Esophagus squamous epithelium (tissue), 4 donors: ENCODE data around the gene FBXL7.

ENCODE experiments used
- POLR2A ChIP-seq, 4 donors: fragments of 450-650 bp; IDR thresholded peaks; one replicate each; pipeline ENCODE4 v1.6.1; 2017; ENCODE audit warnings: antibody characterized with exemption in 4 of 4, mild to moderate bottlenecking in 4 of 4, moderate library complexity in 3 of 4
- TF ChIP-seq, protein P1 (sequence below), 6 experiments: fragments of 450-650 bp in 4 of 6; fragments of 200-600 bp in 2 of 6; sonication (generic) in 2 of 6; IDR thresholded peaks; one replicate each; pipeline ENCODE4 v1.5.1; 2016 to 2019; ENCODE audit warnings: antibody characterized with exemption in 6 of 6, mild to moderate bottlenecking in 4 of 6, moderate library complexity in 4 of 6

DNA sequence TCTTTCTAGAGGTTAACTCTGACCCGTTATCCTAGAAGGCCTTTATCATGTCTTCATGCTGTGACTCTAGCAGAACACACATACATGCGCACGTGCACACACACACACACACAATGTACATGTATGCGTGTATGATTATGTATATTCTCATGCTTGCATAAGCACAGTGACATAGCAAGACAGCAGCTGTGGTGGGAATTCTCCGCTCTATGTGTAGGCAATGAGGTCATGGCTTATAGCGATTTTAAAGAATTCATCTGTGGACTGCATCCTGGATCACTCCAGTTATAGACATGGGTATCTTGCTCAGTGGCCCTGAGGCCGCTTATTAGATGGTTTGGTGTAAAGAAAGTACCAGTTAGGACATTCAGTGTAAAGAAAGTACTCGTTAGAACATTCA, 106.2 kb downstream of the FBXL7 start:
- TF ChIP-seq POLR2A (IDR thresholded peaks at IDR 0.05), result no peak
- TF ChIP-seq, protein P1, sequence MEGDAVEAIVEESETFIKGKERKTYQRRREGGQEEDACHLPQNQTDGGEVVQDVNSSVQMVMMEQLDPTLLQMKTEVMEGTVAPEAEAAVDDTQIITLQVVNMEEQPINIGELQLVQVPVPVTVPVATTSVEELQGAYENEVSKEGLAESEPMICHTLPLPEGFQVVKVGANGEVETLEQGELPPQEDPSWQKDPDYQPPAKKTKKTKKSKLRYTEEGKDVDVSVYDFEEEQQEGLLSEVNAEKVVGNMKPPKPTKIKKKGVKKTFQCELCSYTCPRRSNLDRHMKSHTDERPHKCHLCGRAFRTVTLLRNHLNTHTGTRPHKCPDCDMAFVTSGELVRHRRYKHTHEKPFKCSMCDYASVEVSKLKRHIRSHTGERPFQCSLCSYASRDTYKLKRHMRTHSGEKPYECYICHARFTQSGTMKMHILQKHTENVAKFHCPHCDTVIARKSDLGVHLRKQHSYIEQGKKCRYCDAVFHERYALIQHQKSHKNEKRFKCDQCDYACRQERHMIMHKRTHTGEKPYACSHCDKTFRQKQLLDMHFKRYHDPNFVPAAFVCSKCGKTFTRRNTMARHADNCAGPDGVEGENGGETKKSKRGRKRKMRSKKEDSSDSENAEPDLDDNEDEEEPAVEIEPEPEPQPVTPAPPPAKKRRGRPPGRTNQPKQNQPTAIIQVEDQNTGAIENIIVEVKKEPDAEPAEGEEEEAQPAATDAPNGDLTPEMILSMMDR (IDR thresholded peaks at IDR 0.05), result no peak
